H1 (cell line): Measurements from ENCODE around the gene AP3B2. TPM values are rescaled to one million over a fixed set of nuclear protein-coding genes. Genes with fewer than 3 reads are reported as not detected.

ENCODE experiments used
- ATF3 ChIP-seq: IDR thresholded peaks from 2 replicates; pipeline ENCODE4 v1.6.1; 2011; ENCODE audit warnings: low read depth, mild to moderate bottlenecking, low read length; ENCODE audit not compliant: insufficient read depth
- EZH2 ChIP-seq: fragments of 200-600 bp; sonication (generic); IDR thresholded peaks from 2 replicates; pipeline ENCODE4 v1.7.1; 2012; ENCODE audit warnings: low read depth, mild to moderate bottlenecking, moderate library complexity, low read length, inconsistent platforms; ENCODE audit not compliant: severe bottlenecking
- POLR2A ChIP-seq, 2 experiments: IDR thresholded peaks; 1 replicate in 1 of 2; 2 replicates in 1 of 2; pipeline ENCODE4 v1.6.1; 2011; ENCODE audit warnings: low read depth in 2 of 2, low read length in 2 of 2, mild to moderate bottlenecking in 2 of 2; ENCODE audit errors: control extremely low read depth in 1 of 2
- TBP ChIP-seq: IDR thresholded peaks from 2 replicates; pipeline ENCODE4 v1.6.1; 2011; ENCODE audit warnings: low read depth, low read length, improper control_type of control experiment
- polyA plus RNA-seq, 7 experiments: library from polyadenylated mRNA; depleted of rRNA in 3 of 7; stranded (reverse) in 5 of 7; unstranded in 2 of 7; fragments of >200 nt in 5 of 7; fragments of 200-250 nt in 2 of 7; gene quantifications; 1 replicate in 5 of 7; 2 replicates in 1 of 7; 4 replicates in 1 of 7; pipeline versions ENCODE4 v1.2.1 to v1.2.3, GENCODE V29; 2011 to 2013; ENCODE audit warnings: missing spikeins in 2 of 7, mixed read lengths in 2 of 7
- total RNA-seq: library from RNA; stranded (reverse); fragmentation: NEBNext Ultra II Directional; extraction: Animal tissue kit (Norgen Biotek cat#: 25700); gene quantifications from 2 replicates; pipeline ENCODE4 v1.2.1, GENCODE V29; 2021
- TF ChIP-seq, protein P1 (sequence below): fragments of 300-600 bp; sonication (generic); IDR thresholded peaks from 2 replicates; pipeline ENCODE4 v1.7.1; 2012; ENCODE audit warnings: low read length, moderate library complexity, mild to moderate bottlenecking, inconsistent platforms; ENCODE audit not compliant: insufficient replicate concordance

Gene AP3B2
- total and polyA plus RNA-seq, 2 of the 8 experiments (the other 6 are each of a cell fraction or from before 2014, with no cell fraction given), result 21.8 to 25.7 TPM

DNA sequence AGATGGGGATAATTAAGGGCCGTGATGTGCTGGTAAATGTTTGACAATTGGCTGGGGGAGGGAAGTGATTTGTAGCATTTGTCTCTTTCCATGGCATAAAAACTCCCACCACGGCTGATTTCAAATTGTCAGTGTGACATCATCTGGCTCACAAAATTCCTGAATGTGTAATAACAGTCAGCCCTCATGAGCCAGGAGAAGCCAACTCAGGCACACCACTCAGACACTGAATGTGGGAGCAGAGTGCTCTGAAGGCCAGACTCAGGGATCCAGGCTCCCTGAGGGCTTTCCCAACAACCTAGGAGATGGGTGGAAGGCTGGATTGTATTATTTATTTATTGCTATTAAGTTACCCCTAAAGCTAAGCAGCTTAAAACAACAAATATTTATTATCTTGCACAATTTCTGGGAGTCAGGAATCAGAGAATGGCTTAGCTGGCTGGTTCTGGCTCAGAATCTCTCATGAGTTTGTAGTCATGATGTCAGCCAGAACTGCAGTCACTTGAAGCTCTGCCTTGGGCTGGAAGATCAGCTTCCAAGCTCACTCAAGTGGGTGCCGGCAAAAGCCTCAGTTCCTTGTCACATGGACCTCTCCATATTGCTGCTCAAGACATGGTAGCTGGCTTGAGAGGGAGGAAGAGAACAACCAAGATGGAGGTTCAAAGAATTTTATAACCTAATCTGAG is 56.0 kb downstream of the AP3B2 start (continued):
- TF ChIP-seq, protein P1, sequence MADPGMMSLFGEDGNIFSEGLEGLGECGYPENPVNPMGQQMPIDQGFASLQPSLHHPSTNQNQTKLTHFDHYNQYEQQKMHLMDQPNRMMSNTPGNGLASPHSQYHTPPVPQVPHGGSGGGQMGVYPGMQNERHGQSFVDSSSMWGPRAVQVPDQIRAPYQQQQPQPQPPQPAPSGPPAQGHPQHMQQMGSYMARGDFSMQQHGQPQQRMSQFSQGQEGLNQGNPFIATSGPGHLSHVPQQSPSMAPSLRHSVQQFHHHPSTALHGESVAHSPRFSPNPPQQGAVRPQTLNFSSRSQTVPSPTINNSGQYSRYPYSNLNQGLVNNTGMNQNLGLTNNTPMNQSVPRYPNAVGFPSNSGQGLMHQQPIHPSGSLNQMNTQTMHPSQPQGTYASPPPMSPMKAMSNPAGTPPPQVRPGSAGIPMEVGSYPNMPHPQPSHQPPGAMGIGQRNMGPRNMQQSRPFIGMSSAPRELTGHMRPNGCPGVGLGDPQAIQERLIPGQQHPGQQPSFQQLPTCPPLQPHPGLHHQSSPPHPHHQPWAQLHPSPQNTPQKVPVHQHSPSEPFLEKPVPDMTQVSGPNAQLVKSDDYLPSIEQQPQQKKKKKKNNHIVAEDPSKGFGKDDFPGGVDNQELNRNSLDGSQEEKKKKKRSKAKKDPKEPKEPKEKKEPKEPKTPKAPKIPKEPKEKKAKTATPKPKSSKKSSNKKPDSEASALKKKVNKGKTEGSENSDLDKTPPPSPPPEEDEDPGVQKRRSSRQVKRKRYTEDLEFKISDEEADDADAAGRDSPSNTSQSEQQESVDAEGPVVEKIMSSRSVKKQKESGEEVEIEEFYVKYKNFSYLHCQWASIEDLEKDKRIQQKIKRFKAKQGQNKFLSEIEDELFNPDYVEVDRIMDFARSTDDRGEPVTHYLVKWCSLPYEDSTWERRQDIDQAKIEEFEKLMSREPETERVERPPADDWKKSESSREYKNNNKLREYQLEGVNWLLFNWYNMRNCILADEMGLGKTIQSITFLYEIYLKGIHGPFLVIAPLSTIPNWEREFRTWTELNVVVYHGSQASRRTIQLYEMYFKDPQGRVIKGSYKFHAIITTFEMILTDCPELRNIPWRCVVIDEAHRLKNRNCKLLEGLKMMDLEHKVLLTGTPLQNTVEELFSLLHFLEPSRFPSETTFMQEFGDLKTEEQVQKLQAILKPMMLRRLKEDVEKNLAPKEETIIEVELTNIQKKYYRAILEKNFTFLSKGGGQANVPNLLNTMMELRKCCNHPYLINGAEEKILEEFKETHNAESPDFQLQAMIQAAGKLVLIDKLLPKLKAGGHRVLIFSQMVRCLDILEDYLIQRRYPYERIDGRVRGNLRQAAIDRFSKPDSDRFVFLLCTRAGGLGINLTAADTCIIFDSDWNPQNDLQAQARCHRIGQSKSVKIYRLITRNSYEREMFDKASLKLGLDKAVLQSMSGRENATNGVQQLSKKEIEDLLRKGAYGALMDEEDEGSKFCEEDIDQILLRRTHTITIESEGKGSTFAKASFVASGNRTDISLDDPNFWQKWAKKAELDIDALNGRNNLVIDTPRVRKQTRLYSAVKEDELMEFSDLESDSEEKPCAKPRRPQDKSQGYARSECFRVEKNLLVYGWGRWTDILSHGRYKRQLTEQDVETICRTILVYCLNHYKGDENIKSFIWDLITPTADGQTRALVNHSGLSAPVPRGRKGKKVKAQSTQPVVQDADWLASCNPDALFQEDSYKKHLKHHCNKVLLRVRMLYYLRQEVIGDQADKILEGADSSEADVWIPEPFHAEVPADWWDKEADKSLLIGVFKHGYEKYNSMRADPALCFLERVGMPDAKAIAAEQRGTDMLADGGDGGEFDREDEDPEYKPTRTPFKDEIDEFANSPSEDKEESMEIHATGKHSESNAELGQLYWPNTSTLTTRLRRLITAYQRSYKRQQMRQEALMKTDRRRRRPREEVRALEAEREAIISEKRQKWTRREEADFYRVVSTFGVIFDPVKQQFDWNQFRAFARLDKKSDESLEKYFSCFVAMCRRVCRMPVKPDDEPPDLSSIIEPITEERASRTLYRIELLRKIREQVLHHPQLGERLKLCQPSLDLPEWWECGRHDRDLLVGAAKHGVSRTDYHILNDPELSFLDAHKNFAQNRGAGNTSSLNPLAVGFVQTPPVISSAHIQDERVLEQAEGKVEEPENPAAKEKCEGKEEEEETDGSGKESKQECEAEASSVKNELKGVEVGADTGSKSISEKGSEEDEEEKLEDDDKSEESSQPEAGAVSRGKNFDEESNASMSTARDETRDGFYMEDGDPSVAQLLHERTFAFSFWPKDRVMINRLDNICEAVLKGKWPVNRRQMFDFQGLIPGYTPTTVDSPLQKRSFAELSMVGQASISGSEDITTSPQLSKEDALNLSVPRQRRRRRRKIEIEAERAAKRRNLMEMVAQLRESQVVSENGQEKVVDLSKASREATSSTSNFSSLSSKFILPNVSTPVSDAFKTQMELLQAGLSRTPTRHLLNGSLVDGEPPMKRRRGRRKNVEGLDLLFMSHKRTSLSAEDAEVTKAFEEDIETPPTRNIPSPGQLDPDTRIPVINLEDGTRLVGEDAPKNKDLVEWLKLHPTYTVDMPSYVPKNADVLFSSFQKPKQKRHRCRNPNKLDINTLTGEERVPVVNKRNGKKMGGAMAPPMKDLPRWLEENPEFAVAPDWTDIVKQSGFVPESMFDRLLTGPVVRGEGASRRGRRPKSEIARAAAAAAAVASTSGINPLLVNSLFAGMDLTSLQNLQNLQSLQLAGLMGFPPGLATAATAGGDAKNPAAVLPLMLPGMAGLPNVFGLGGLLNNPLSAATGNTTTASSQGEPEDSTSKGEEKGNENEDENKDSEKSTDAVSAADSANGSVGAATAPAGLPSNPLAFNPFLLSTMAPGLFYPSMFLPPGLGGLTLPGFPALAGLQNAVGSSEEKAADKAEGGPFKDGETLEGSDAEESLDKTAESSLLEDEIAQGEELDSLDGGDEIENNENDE, result no peak
- TF ChIP-seq TBP, result no peak
- TF ChIP-seq POLR2A (IDR thresholded peaks at IDR 0.05; ENCODE audit: control extremely low read depth in 1 of 2, low read depth in 2 of 2, low read length in 2 of 2), result no peak
- TF ChIP-seq EZH2, result no peak
- no peak for TF ChIP-seq ATF3
